ENCODE measurements around the gene ALK.

The ALK gene

GRCh38 chr2:29802986-29803385, 118.4 kb downstream of the ALK start:
- no peak overlapping the region for H3K4me3 Mint-ChIP-seq
- H3K4me1 Mint-ChIP-seq, result no peaks in the 10 kb centered on the region
- H3K36me3 Mint-ChIP-seq, result no peaks in the 10 kb centered on the region
- H3K27ac Mint-ChIP-seq, result no peak overlapping the region
- no peaks in the 10 kb centered on the region for H3K9me3 Mint-ChIP-seq
- H3K27me3 Mint-ChIP-seq, result peaks cover 8% of the 10 kb centered on the region

- Mint-ChIP-seq H3K4me3 (no peak overlapping the region), H3K4me1 (no peaks in the 10 kb centered on the region), H3K27me3 (peaks cover 7% of the 10 kb centered on the region), H3K36me3 (no peaks in the 10 kb centered on the region), H3K27ac (no peak overlapping the region), H3K9me3 (no peaks in the 10 kb centered on the region)
These were observed 121.8 kb downstream of the ALK start for GRCh38 chr2:29799628-29800027.

- Mint-ChIP-seq H3K9me3 (peaks cover 5% of the 10 kb centered on the region), H3K27ac (no peak overlapping the region), H3K27me3 (peaks cover 7% of the 10 kb centered on the region), H3K4me3 (no peak overlapping the region), H3K36me3 (no peaks in the 10 kb centered on the region), H3K4me1 (no peaks in the 10 kb centered on the region)
These were observed 123.5 kb downstream of the ALK start for GRCh38 chr2:29797916-29798315.

GRCh38 chr2:29796446-29796845, 124.9 kb downstream of the ALK start:
- H3K4me3 Mint-ChIP-seq, result no peak overlapping the region
- no peaks in the 10 kb centered on the region for H3K4me1 Mint-ChIP-seq
- H3K27ac Mint-ChIP-seq, result no peak overlapping the region
- peaks cover 5% of the 10 kb centered on the region for H3K27me3 Mint-ChIP-seq
- H3K36me3 Mint-ChIP-seq, result no peaks in the 10 kb centered on the region
- peaks cover 5% of the 10 kb centered on the region for H3K9me3 Mint-ChIP-seq

GRCh38 chr2:29789911-29790485, 131.4 kb downstream of the ALK start:
- Mint-ChIP-seq H3K9me3 (peaks cover 5% of the 10 kb centered on the region), H3K27me3 (peaks cover 8% of the 10 kb centered on the region), H3K27ac (no peak overlapping the region), H3K4me1 (no peaks in the 10 kb centered on the region), H3K36me3 (no peaks in the 10 kb centered on the region), H3K4me3 (no peak overlapping the region)

GRCh38 chr2:29787473-29788465, 133.6 kb downstream of the ALK start:
- Mint-ChIP-seq H3K4me1 (no peaks in the 10 kb centered on the region), H3K9me3 (no peaks in the 10 kb centered on the region), H3K36me3 (no peaks in the 10 kb centered on the region), H3K4me3 (no peak overlapping the region), H3K27me3 (peaks cover 7% of the 10 kb centered on the region), H3K27ac (no peak overlapping the region)

- Mint-ChIP-seq H3K4me3 (no peak overlapping the region), H3K36me3 (no peaks in the 10 kb centered on the region), H3K4me1 (no peaks in the 10 kb centered on the region), H3K9me3 (no peaks in the 10 kb centered on the region), H3K27ac (no peak overlapping the region), H3K27me3 (peaks cover 9% of the 10 kb centered on the region)
These were observed 135.0 kb downstream of the ALK start for GRCh38 chr2:29786361-29786760.

GRCh38 chr2:29783666-29784065, 137.7 kb downstream of the ALK start:
- Mint-ChIP-seq H3K27me3 (peaks cover 7% of the 10 kb centered on the region), H3K4me1 (no peaks in the 10 kb centered on the region), H3K9me3 (no peaks in the 10 kb centered on the region), H3K36me3 (no peaks in the 10 kb centered on the region), H3K27ac (no peak overlapping the region), H3K4me3 (no peak overlapping the region)

GRCh38 chr2:29782549-29783458, 138.6 kb downstream of the ALK start:
- H3K27ac Mint-ChIP-seq, result no peak overlapping the region
- H3K36me3 Mint-ChIP-seq, result no peaks in the 10 kb centered on the region
- H3K27me3 Mint-ChIP-seq, result peaks cover 7% of the 10 kb centered on the region
- H3K9me3 Mint-ChIP-seq, result no peaks in the 10 kb centered on the region
- no peaks in the 10 kb centered on the region for H3K4me1 Mint-ChIP-seq
- H3K4me3 Mint-ChIP-seq, result no peak overlapping the region

- Mint-ChIP-seq H3K4me1 (no peaks in the 10 kb centered on the region), H3K9me3 (no peaks in the 10 kb centered on the region), H3K36me3 (no peaks in the 10 kb centered on the region), H3K4me3 (no peak overlapping the region), H3K27ac (no peak overlapping the region), H3K27me3 (peaks cover 7% of the 10 kb centered on the region)
These were observed 139.3 kb downstream of the ALK start for GRCh38 chr2:29782087-29782486.

- H3K36me3 Mint-ChIP-seq, result no peaks in the 10 kb centered on the region
- peaks cover 2% of the 10 kb centered on the region for H3K27me3 Mint-ChIP-seq
- no peaks in the 10 kb centered on the region for H3K4me1 Mint-ChIP-seq
- H3K9me3 Mint-ChIP-seq, result no peaks in the 10 kb centered on the region
- no peak overlapping the region for H3K4me3 Mint-ChIP-seq
- H3K27ac Mint-ChIP-seq, result no peak overlapping the region
These were observed 140.5 kb downstream of the ALK start for GRCh38 chr2:29780906-29781305.

- Mint-ChIP-seq H3K27me3 (peaks cover 4% of the 10 kb centered on the region), H3K4me1 (no peaks in the 10 kb centered on the region), H3K9me3 (no peaks in the 10 kb centered on the region), H3K36me3 (no peaks in the 10 kb centered on the region), H3K27ac (no peak overlapping the region), H3K4me3 (no peak overlapping the region)
These were observed 144.2 kb downstream of the ALK start for GRCh38 chr2:29777161-29777560.

- no peaks in the 10 kb centered on the region for H3K36me3 Mint-ChIP-seq
- H3K4me3 Mint-ChIP-seq, result no peak overlapping the region
- no peak overlapping the region for H3K27ac Mint-ChIP-seq
- H3K9me3 Mint-ChIP-seq, result no peaks in the 10 kb centered on the region
- H3K4me1 Mint-ChIP-seq, result no peaks in the 10 kb centered on the region
- peaks cover 4% of the 10 kb centered on the region for H3K27me3 Mint-ChIP-seq
These were observed 145.0 kb downstream of the ALK start for GRCh38 chr2:29776406-29776805.

- H3K36me3 Mint-ChIP-seq, result no peaks in the 10 kb centered on the region
- no peak overlapping the region for H3K4me3 Mint-ChIP-seq
- H3K9me3 Mint-ChIP-seq, result no peaks in the 10 kb centered on the region
- peaks cover 4% of the 10 kb centered on the region for H3K27me3 Mint-ChIP-seq
- H3K27ac Mint-ChIP-seq, result no peak overlapping the region
- H3K4me1 Mint-ChIP-seq, result no peaks in the 10 kb centered on the region
These were observed 145.4 kb downstream of the ALK start for GRCh38 chr2:29775937-29776336.

- H3K27me3 Mint-ChIP-seq, result peaks cover 5% of the 10 kb centered on the region
- H3K4me1 Mint-ChIP-seq, result no peaks in the 10 kb centered on the region
- no peaks in the 10 kb centered on the region for H3K36me3 Mint-ChIP-seq
- no peak overlapping the region for H3K27ac Mint-ChIP-seq
- no peak overlapping the region for H3K4me3 Mint-ChIP-seq
- H3K9me3 Mint-ChIP-seq, result no peaks in the 10 kb centered on the region
These were observed 146.8 kb downstream of the ALK start for GRCh38 chr2:29774624-29775023.
